ENCODE results near the gene ARID1A.

The ARID1A gene

DNA sequence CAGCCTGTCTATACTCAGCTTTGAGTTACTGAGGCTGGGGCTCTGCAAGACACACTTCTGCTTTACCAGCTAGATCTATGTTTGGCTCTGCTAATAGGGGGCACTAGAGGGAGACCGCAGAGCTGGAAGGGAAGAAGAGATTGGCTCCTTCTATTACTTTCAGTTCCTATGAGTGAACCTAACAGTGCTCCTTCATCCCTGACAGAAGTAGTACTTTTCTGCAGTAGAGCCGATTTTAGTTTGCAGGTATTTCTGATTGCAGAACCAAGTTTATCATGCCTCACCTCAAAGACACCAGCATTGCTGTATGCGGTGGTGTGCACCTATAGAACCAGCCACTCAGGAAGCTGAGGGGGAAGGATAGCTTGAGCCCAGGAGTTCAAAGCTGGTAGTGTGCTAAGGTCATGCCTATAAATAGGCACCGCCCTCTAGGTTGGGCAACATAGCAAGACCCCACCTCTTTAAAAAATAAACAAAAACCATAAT, 125.0 kb downstream of the ARID1A start:
- no peak overlapping the region for H3K23ac ChIP-seq (ENCODE audit: low read length)
- H3K79me2 ChIP-seq (ENCODE audit: control insufficient read depth, insufficient read depth, low read length, poor library complexity), result no peaks in the 10 kb centered on the region
- no peak overlapping the region for H3K27ac ChIP-seq (ENCODE audit: low read depth, low read length)
- H3K79me1 ChIP-seq (ENCODE audit: low read length), result peaks cover 2% of the 10 kb centered on the region
- no peaks in the 10 kb centered on the region for H3K27me3 ChIP-seq (ENCODE audit: insufficient read depth, low read length)
- H3K4ac ChIP-seq (ENCODE audit: low read depth, low read length), result no peak overlapping the region
- no peak overlapping the region for H3K14ac ChIP-seq (ENCODE audit: low read length)
- no peak overlapping the region for H4K91ac ChIP-seq (ENCODE audit: low read depth, low read length)
- H3K9me3 ChIP-seq (ENCODE audit: insufficient read depth, low read depth, low read length), result no peaks in the 10 kb centered on the region
- no peak overlapping the region for H4K8ac ChIP-seq (ENCODE audit: low read depth, low read length)
- no peak overlapping the region for H3K18ac ChIP-seq (ENCODE audit: low read length)
- no peak overlapping the region for H3K4me2 ChIP-seq (ENCODE audit: low read length)
- no peak overlapping the region for H3K9ac ChIP-seq (ENCODE audit: low read length)
- no peak overlapping the region for H3K4me3 ChIP-seq (ENCODE audit: low read depth, low read length)
- no peak overlapping the region for H2AFZ ChIP-seq (ENCODE audit: insufficient read depth, low read length, poor library complexity)
- no peak overlapping the region for H2BK5ac ChIP-seq (ENCODE audit: low read depth, low read length, poor library complexity)
- H2AK5ac ChIP-seq (ENCODE audit: low read length), result no peak overlapping the region
- no peak overlapping the region for H2BK12ac ChIP-seq (ENCODE audit: low read length)
- WGBS (ENCODE audit: extremely low coverage, insufficient coverage, insufficient read length), result no CpG with 5 or more reads among the region's 4 CpGs
- no peak overlapping the region for H4K12ac ChIP-seq (ENCODE audit: low read depth, low read length)
- no peak overlapping the region for H2BK120ac ChIP-seq (ENCODE audit: insufficient read depth, low read length, poor library complexity)
- H3K4me1 ChIP-seq (ENCODE audit: control insufficient read depth in 1 of 2, insufficient read depth in 2 of 2, low read length in 2 of 2), result peaks cover 8 to 9% of the 10 kb centered on the region in 2 experiments
- no peaks in the 10 kb centered on the region for H3K36me3 ChIP-seq (ENCODE audit: control insufficient read depth in 1 of 2, insufficient read depth in 2 of 2, low read length in 2 of 2)
- DNase-seq, result peak in 1 of 2 donors; percentile 14

DNA sequence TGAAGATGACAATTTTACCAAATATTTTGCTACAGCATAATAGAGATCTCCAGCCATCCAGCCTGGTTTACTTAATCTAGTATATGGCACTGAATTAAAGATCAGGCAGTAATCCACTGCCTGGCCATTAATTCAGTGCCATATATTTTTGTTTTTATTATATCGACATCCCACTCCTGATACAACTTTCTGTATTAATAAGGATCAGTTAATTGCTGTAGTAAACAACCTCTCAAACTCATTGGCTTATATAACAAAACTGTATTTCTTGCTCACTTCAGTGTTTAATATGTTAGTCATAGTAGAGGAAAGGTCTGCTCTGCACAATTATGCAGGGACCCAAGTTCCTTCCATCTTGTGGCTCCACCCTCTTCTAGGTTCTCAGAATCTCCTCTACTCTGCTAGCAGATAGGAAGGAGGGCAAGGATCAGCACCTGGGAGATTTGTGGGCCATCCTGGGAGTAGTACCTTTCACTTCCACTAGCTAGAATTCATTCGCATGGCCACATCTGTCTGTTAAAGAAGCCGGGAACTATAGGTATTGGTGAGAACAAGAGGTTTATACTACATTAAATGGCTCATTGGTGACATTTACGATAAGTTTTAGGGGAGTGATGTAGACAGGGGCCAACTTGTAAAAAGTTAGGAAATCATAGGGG, 127.1 kb downstream of the ARID1A start:
- no peak overlapping the region for H4K8ac ChIP-seq (ENCODE audit: low read depth, low read length)
- WGBS (ENCODE audit: extremely low coverage, insufficient coverage, insufficient read length), result no CpG with 5 or more reads among the region's 4 CpGs
- H3K23ac ChIP-seq (ENCODE audit: low read length), result no peak overlapping the region
- no peak overlapping the region for H2AFZ ChIP-seq (ENCODE audit: insufficient read depth, low read length, poor library complexity)
- H3K4me2 ChIP-seq (ENCODE audit: low read length), result no peak overlapping the region
- H3K4me1 ChIP-seq (ENCODE audit: control insufficient read depth in 1 of 2, insufficient read depth in 2 of 2, low read length in 2 of 2), result peaks cover 19 to 20% of the 10 kb centered on the region in 2 experiments
- DNase-seq, result no peak
- no peak overlapping the region for H2BK120ac ChIP-seq (ENCODE audit: insufficient read depth, low read length, poor library complexity)
- peak overlapping the region; percentile 36 for H2BK12ac ChIP-seq (ENCODE audit: low read length)
- no peak overlapping the region for H2BK5ac ChIP-seq (ENCODE audit: low read depth, low read length, poor library complexity)
- H3K27ac ChIP-seq (ENCODE audit: low read depth, low read length), result no peak overlapping the region
- no peaks in the 10 kb centered on the region for H3K27me3 ChIP-seq (ENCODE audit: insufficient read depth, low read length)
- H3K79me1 ChIP-seq (ENCODE audit: low read length), result peaks cover 10% of the 10 kb centered on the region
- H3K9me3 ChIP-seq (ENCODE audit: insufficient read depth, low read depth, low read length), result no peaks in the 10 kb centered on the region
- no peak overlapping the region for H3K4ac ChIP-seq (ENCODE audit: low read depth, low read length)
- no peak overlapping the region for H3K18ac ChIP-seq (ENCODE audit: low read length)
- H3K36me3 ChIP-seq (ENCODE audit: control insufficient read depth in 1 of 2, insufficient read depth in 2 of 2, low read length in 2 of 2), result no peaks in the 10 kb centered on the region
- H4K12ac ChIP-seq (ENCODE audit: low read depth, low read length), result no peak overlapping the region
- H3K9ac ChIP-seq (ENCODE audit: low read length), result no peak overlapping the region
- no peak overlapping the region for H3K14ac ChIP-seq (ENCODE audit: low read length)
- H4K91ac ChIP-seq (ENCODE audit: low read depth, low read length), result no peak overlapping the region
- H2AK5ac ChIP-seq (ENCODE audit: low read length), result no peak overlapping the region
- peaks cover 9% of the 10 kb centered on the region for H3K79me2 ChIP-seq (ENCODE audit: control insufficient read depth, insufficient read depth, low read length, poor library complexity)
- no peak overlapping the region for H3K4me3 ChIP-seq (ENCODE audit: low read depth, low read length)

DNA sequence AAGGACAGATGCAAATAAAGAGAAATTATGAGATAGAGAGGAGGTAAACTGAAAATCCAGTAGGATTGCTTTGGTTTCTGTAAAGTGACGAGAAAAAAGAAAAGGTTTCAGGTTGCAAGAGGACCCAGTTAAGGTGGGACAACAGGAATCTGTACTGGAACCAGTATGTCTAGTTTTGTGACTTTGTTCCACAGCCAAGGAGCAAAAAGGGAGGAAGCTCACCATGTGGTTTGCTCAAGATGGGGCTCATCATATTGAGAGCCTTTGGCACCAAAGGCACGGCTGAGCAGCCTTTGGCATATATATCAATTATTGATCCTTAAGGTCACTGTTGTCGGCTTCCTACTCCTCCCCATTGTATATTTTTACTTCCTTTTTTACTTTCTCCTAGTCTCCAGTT, 128.9 kb downstream of the ARID1A start:
- Histone ChIP-seq H3K27ac (ENCODE audit: low read depth, low read length) (peak overlapping the region; percentile 84), H3K4me1 (ENCODE audit: control insufficient read depth in 1 of 2, insufficient read depth in 2 of 2, low read length in 2 of 2) (peaks cover 22 to 26% of the 10 kb centered on the region in 2 experiments), H2BK12ac (ENCODE audit: low read length) (no peak overlapping the region), H3K18ac (ENCODE audit: low read length) (no peak overlapping the region), H3K36me3 (ENCODE audit: control insufficient read depth in 1 of 2, insufficient read depth in 2 of 2, low read length in 2 of 2) (peaks cover 4 to 6% of the 10 kb centered on the region in 2 experiments), H3K27me3 (ENCODE audit: insufficient read depth, low read length) (no peaks in the 10 kb centered on the region), H2BK5ac (ENCODE audit: low read depth, low read length, poor library complexity) (peak overlapping the region; percentile 87), H4K8ac (ENCODE audit: low read depth, low read length) (no peak overlapping the region), H3K4ac (ENCODE audit: low read depth, low read length) (no peak overlapping the region), H2AFZ (ENCODE audit: insufficient read depth, low read length, poor library complexity) (no peak overlapping the region), H3K14ac (ENCODE audit: low read length) (no peak overlapping the region), H3K79me2 (ENCODE audit: control insufficient read depth, insufficient read depth, low read length, poor library complexity) (peaks cover 9% of the 10 kb centered on the region), H3K4me2 (ENCODE audit: low read length) (peak overlapping the region; percentile 14), H3K79me1 (ENCODE audit: low read length) (peaks cover 10% of the 10 kb centered on the region), H2BK120ac (ENCODE audit: insufficient read depth, low read length, poor library complexity) (peak overlapping the region; percentile 21), H3K9ac (ENCODE audit: low read length) (no peak overlapping the region), H4K91ac (ENCODE audit: low read depth, low read length) (no peak overlapping the region), H3K23ac (ENCODE audit: low read length) (no peak overlapping the region), H3K9me3 (ENCODE audit: insufficient read depth, low read depth, low read length) (no peaks in the 10 kb centered on the region), H2AK5ac (ENCODE audit: low read length) (no peak overlapping the region), H3K4me3 (ENCODE audit: low read depth, low read length) (no peak overlapping the region), H4K12ac (ENCODE audit: low read depth, low read length) (no peak overlapping the region)
- DNase-seq, result peak; percentile 27 to 77
- no CpG with 5 or more reads among the region's 3 CpGs for WGBS (ENCODE audit: extremely low coverage, insufficient coverage, insufficient read length)

DNA sequence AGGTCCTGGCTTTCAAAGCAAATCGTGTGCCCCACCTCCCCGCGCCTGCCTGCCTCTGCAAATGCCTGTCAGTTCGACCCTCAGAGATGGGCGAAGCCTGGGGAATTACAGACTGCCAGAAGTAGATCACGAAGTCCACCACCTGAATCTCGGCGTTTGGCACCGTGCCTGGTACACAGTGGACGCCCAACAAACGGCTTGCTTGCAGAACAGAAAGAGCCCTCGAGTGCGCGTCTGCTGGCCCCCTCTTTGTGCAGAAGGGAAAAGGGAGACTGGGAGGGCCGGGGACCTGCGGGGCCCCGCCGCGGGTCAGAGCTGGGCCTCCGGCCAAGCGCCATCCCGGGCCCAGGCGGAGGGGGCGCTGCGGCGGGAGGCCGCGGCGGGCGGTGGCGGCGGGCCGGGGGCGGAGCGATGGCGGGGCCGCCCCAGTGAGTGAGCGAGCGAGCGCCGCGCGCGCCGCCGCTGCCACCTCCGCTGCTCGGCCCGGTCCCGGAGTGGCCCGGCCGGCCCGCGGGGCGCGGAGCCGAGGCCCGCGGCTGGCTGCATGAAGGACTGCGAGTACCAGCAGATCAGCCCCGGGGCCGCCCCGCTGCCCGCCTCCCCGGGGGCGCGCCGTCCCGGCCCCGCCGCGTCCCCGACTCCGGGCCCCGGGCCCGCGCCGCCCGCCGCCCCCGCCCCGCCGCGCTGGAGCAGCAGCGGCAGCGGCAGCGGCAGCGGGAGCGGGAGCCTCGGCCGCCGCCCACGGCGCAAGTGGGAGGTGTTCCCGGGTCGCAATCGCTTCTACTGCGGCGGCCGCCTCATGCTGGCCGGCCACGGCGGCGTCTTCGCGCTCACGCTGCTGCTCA, 130.7 kb downstream of the ARID1A start, which contains the start of gene ZDHHC18:
Gene ZDHHC18 (plus strand): TSS at position 428 of the 845 bp plus-strand sequence. CDS start 117 bp downstream, at position 545.
- H3K23ac ChIP-seq (ENCODE audit: low read length), result no peak within 1 kb of the TSS
- peak within 1 kb of the TSS; percentile 89 for H4K12ac ChIP-seq (ENCODE audit: low read depth, low read length)
- peaks cover 22 to 26% of the 10 kb centered on the region in 2 experiments for H3K4me1 ChIP-seq (ENCODE audit: control insufficient read depth in 1 of 2, insufficient read depth in 2 of 2, low read length in 2 of 2)
- H3K4me2 ChIP-seq (ENCODE audit: low read length), result peak within 1 kb of the TSS; percentile 59
- H3K27me3 ChIP-seq (ENCODE audit: insufficient read depth, low read length), result no peaks in the 10 kb centered on the region
- peak within 1 kb of the TSS; percentile 92 for H3K4ac ChIP-seq (ENCODE audit: low read depth, low read length)
- peak within 1 kb of the TSS; percentile 90 for H2AK5ac ChIP-seq (ENCODE audit: low read length)
- H2AFZ ChIP-seq (ENCODE audit: insufficient read depth, low read length, poor library complexity), result peak within 1 kb of the TSS; percentile 97
- peak within 1 kb of the TSS; percentile 95 for H3K18ac ChIP-seq (ENCODE audit: low read length)
- peak within 1 kb of the TSS; percentile 86 for H3K14ac ChIP-seq (ENCODE audit: low read length)
- H2BK5ac ChIP-seq (ENCODE audit: low read depth, low read length, poor library complexity), result peak within 1 kb of the TSS; percentile 87
- H3K27ac ChIP-seq (ENCODE audit: low read depth, low read length), result peak within 1 kb of the TSS; percentile 84
- peak; percentile 41 to 79 for DNase-seq
- WGBS (ENCODE audit: extremely low coverage, insufficient coverage, insufficient read length), result no CpG with 5 or more reads among the region's 107 CpGs
- peak within 1 kb of the TSS; percentile 98 for H4K8ac ChIP-seq (ENCODE audit: low read depth, low read length)
- peaks cover 10% of the 10 kb centered on the region for H3K79me1 ChIP-seq (ENCODE audit: low read length)
- peaks cover 6 to 11% of the 10 kb centered on the region in 2 experiments for H3K36me3 ChIP-seq (ENCODE audit: control insufficient read depth in 1 of 2, insufficient read depth in 2 of 2, low read length in 2 of 2)
- peak within 1 kb of the TSS; percentile 88 for H3K9ac ChIP-seq (ENCODE audit: low read length)
- no peaks in the 10 kb centered on the region for H3K9me3 ChIP-seq (ENCODE audit: insufficient read depth, low read depth, low read length)
- peaks cover 9% of the 10 kb centered on the region for H3K79me2 ChIP-seq (ENCODE audit: control insufficient read depth, insufficient read depth, low read length, poor library complexity)
- peak within 1 kb of the TSS; percentile 91 for H2BK120ac ChIP-seq (ENCODE audit: insufficient read depth, low read length, poor library complexity)
- H2BK12ac ChIP-seq (ENCODE audit: low read length), result peak within 1 kb of the TSS; percentile 80
- peak within 1 kb of the TSS; percentile 97 for H4K91ac ChIP-seq (ENCODE audit: low read depth, low read length)
- H3K4me3 ChIP-seq (ENCODE audit: low read depth, low read length), result peak within 1 kb of the TSS; percentile 84

Data from trophoblast cell (in vitro differentiated cells and primary cell).